Measurements from ENCODE around the gene OSBPL6. TPM values are rescaled to one million over a fixed set of nuclear protein-coding genes. Genes with fewer than 3 reads are reported as not detected.

OSBPL6 gene
- total and polyA plus RNA-seq, 3 experiments from 2014 or later = 0.33 to 1.6 (median 1.2) TPM

- H3K4me1 Mint-ChIP-seq = peaks cover 0 to 5% (median 0%) of the 10 kb centered on the region in 3 donors
- H3K36me3 Mint-ChIP-seq = no peaks in the 10 kb centered on the region
- CTCF ChIA-PET = interaction anchor here (1.1 kb wide), 1 partner anchor 13 kb away, joined by 3 read pairs; no protein-coding TSS in a partner anchor
Observed at GRCh38 chr2:178383718-178384117, 189.4 kb downstream of the OSBPL6 start.

DNA sequence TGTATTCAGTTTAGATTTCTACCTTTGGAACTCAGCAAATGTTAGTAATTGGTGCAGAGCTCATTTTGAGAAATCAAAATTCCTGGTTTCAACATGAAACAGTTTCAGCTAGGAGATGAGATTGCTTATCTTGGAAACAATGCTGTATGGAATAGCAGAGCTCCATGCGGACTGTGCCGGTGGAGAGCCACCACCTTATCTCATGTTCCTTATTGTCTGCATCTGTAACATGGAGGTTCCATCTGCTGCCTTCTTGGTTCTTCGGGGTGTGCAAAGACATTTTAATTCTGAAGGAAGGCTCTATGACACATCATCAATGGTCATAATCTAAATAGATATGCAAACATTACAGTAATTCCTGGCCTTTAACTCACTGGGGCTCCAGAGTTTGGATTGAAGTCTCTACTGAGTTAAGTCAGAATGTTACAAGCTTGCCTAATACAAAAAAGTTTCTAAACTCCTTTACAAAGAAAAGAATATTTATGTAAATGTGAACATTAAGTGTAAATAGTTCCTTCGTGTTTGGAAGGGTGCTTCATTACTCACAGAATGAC lies 191.4 kb downstream of the OSBPL6 start:
- Mint-ChIP-seq H3K27me3 (peaks cover 5 to 10% of the 10 kb centered on the region in 2 donors), H3K36me3 (no peaks in the 10 kb centered on the region), H3K4me1 (peaks cover 0 to 5% (median 0%) of the 10 kb centered on the region in 3 donors), H3K4me3 (no peak overlapping the region), H3K9me3 (no peaks in the 10 kb centered on the region), H3K27ac (no peak overlapping the region)
- H3K27ac ChIP-seq (ENCODE audit: low read depth, low read length) = no peak overlapping the region
- H3K36me3 ChIP-seq (ENCODE audit: insufficient read depth, low read length) = no peaks in the 10 kb centered on the region
- no peaks in the 10 kb centered on the region for H3K4me1 ChIP-seq (ENCODE audit: insufficient read depth, low read length)
- H3K4me3 ChIP-seq (ENCODE audit: low read length) = no peak overlapping the region
- no peak for DNase-seq
- POLR2A ChIA-PET = no interaction called here
- no peaks in the 10 kb centered on the region for H3K9me3 ChIP-seq (ENCODE audit: low read length)
- CTCF ChIA-PET = no interaction called here
- no peaks in the 10 kb centered on the region for H3K27me3 ChIP-seq (ENCODE audit: insufficient read depth, low read length, poor library complexity, severe bottlenecking)

More at GRCh38 chr2:178383718-178384117, 189.4 kb downstream of the OSBPL6 start:
- H3K9me3 ChIP-seq (ENCODE audit: low read length) = no peaks in the 10 kb centered on the region
- no peaks in the 10 kb centered on the region for H3K27me3 ChIP-seq (ENCODE audit: insufficient read depth, low read length, poor library complexity, severe bottlenecking)
- DNase-seq = no peak
- no peak overlapping the region for H3K27ac ChIP-seq (ENCODE audit: low read depth, low read length)
- peaks cover 5 to 15% of the 10 kb centered on the region in 2 donors for H3K27me3 Mint-ChIP-seq
- no peaks in the 10 kb centered on the region for H3K4me1 ChIP-seq (ENCODE audit: insufficient read depth, low read length)
- no peaks in the 10 kb centered on the region for H3K36me3 ChIP-seq (ENCODE audit: insufficient read depth, low read length)
- no peak overlapping the region for H3K4me3 ChIP-seq (ENCODE audit: low read length)
- no peaks in the 10 kb centered on the region for H3K9me3 Mint-ChIP-seq
- no peak overlapping the region for H3K4me3 Mint-ChIP-seq
- H3K27ac Mint-ChIP-seq = no peak overlapping the region
- POLR2A ChIA-PET = no interaction called here

GRCh38 chr2:178386986-178387597 lies 192.8 kb downstream of the OSBPL6 start:
- H3K27ac ChIP-seq (ENCODE audit: low read depth, low read length) = no peak overlapping the region
- no peaks in the 10 kb centered on the region for H3K36me3 ChIP-seq (ENCODE audit: insufficient read depth, low read length)
- CTCF ChIA-PET = no interaction called here
- H3K4me3 ChIP-seq (ENCODE audit: low read length) = no peak overlapping the region
- no peaks in the 10 kb centered on the region for H3K9me3 ChIP-seq (ENCODE audit: low read length)
- Mint-ChIP-seq H3K36me3 (no peaks in the 10 kb centered on the region), H3K27me3 (peaks cover 5 to 10% of the 10 kb centered on the region in 2 donors), H3K4me3 (no peak overlapping the region), H3K4me1 (peaks cover 0 to 5% (median 0%) of the 10 kb centered on the region in 3 donors), H3K9me3 (no peaks in the 10 kb centered on the region), H3K27ac (peak overlapping the region in 1 of 8 donors; percentile 10)
- H3K27me3 ChIP-seq (ENCODE audit: insufficient read depth, low read length, poor library complexity, severe bottlenecking) = no peaks in the 10 kb centered on the region
- POLR2A ChIA-PET = no interaction called here
- no peaks in the 10 kb centered on the region for H3K4me1 ChIP-seq (ENCODE audit: insufficient read depth, low read length)
- no peak for DNase-seq

- ChIA-PET CTCF (no interaction called here), POLR2A (no interaction called here)
- H3K36me3 ChIP-seq (ENCODE audit: insufficient read depth, low read length) = no peaks in the 10 kb centered on the region
- H3K9me3 Mint-ChIP-seq = no peaks in the 10 kb centered on the region
- H3K27me3 ChIP-seq (ENCODE audit: insufficient read depth, low read length, poor library complexity, severe bottlenecking) = no peaks in the 10 kb centered on the region
- H3K27ac ChIP-seq (ENCODE audit: low read depth, low read length) = no peak overlapping the region
- H3K4me1 Mint-ChIP-seq = peaks cover 0 to 5% (median 0%) of the 10 kb centered on the region in 3 donors
- H3K9me3 ChIP-seq (ENCODE audit: low read length) = no peaks in the 10 kb centered on the region
- H3K27ac Mint-ChIP-seq = no peak overlapping the region
- H3K36me3 Mint-ChIP-seq = no peaks in the 10 kb centered on the region
- no peak for DNase-seq
- H3K4me3 Mint-ChIP-seq = no peak overlapping the region
- peaks cover 5% of the 10 kb centered on the region in 2 donors for H3K27me3 Mint-ChIP-seq
- H3K4me1 ChIP-seq (ENCODE audit: insufficient read depth, low read length) = no peaks in the 10 kb centered on the region
- no peak overlapping the region for H3K4me3 ChIP-seq (ENCODE audit: low read length)
Observed at GRCh38 chr2:178388287-178388686, 194.0 kb downstream of the OSBPL6 start.

GRCh38 chr2:178391701-178392100 lies 197.4 kb downstream of the OSBPL6 start:
- Mint-ChIP-seq H3K27ac (no peak overlapping the region), H3K4me3 (no peak overlapping the region), H3K27me3 (peaks cover 0 to 5% of the 10 kb centered on the region in 2 donors), H3K9me3 (no peaks in the 10 kb centered on the region), H3K36me3 (no peaks in the 10 kb centered on the region), H3K4me1 (peaks cover 0 to 5% (median 0%) of the 10 kb centered on the region in 3 donors)
- no peak overlapping the region for H3K27ac ChIP-seq (ENCODE audit: low read depth, low read length)
- no peaks in the 10 kb centered on the region for H3K36me3 ChIP-seq (ENCODE audit: insufficient read depth, low read length)
- no peak overlapping the region for H3K4me3 ChIP-seq (ENCODE audit: low read length)
- CTCF ChIA-PET = interaction anchor here (2.8 kb wide), 1 partner anchor 23 kb away, joined by 12 read pairs; no protein-coding TSS in a partner anchor
- no peaks in the 10 kb centered on the region for H3K9me3 ChIP-seq (ENCODE audit: low read length)
- DNase-seq = no peak
- POLR2A ChIA-PET = no interaction called here
- no peaks in the 10 kb centered on the region for H3K27me3 ChIP-seq (ENCODE audit: insufficient read depth, low read length, poor library complexity, severe bottlenecking)
- H3K4me1 ChIP-seq (ENCODE audit: insufficient read depth, low read length) = no peaks in the 10 kb centered on the region

- Histone ChIP-seq H3K36me3 (ENCODE audit: insufficient read depth, low read length) (no peaks in the 10 kb centered on the region), H3K9me3 (ENCODE audit: low read length) (no peaks in the 10 kb centered on the region), H3K27me3 (ENCODE audit: insufficient read depth, low read length, poor library complexity, severe bottlenecking) (no peaks in the 10 kb centered on the region), H3K4me1 (ENCODE audit: insufficient read depth, low read length) (no peaks in the 10 kb centered on the region), H3K4me3 (ENCODE audit: low read length) (no peak overlapping the region), H3K27ac (ENCODE audit: low read depth, low read length) (no peak overlapping the region)
- CTCF ChIA-PET = interaction anchor here (2.8 kb wide), 1 partner anchor 22 kb away, joined by 12 read pairs; no protein-coding TSS in a partner anchor
- Mint-ChIP-seq H3K27me3 (peaks cover 0 to 5% of the 10 kb centered on the region in 2 donors), H3K4me3 (no peak overlapping the region), H3K9me3 (no peaks in the 10 kb centered on the region), H3K36me3 (no peaks in the 10 kb centered on the region), H3K27ac (no peak overlapping the region), H3K4me1 (peaks cover 0 to 2% (median 0%) of the 10 kb centered on the region in 3 donors)
- POLR2A ChIA-PET = no interaction called here
- DNase-seq = no peak
Observed at GRCh38 chr2:178392215-178392614, 197.9 kb downstream of the OSBPL6 start.

DNA sequence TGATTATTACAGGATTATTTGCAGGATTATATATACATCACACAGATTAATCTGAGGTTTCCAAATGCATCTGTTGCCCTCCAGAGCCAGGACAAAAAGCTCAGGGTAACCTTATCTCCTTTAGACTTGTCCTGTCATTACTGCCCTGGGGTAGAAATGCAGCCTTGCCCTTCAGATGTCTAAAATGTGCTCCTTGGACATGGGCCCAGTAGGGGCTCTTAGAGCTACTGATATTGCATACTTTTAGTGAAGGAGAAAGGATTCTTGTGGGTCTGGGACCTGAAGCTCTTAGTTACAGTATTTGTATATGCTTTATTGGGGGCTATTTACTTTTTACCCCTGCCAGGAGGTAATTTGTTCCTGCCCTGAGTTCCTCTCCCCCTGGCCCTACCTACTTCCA lies 200.5 kb downstream of the OSBPL6 start:
- Histone ChIP-seq H3K27me3 (ENCODE audit: insufficient read depth, low read length, poor library complexity, severe bottlenecking) (no peaks in the 10 kb centered on the region), H3K27ac (ENCODE audit: low read depth, low read length) (no peak overlapping the region), H3K9me3 (ENCODE audit: low read length) (no peaks in the 10 kb centered on the region), H3K36me3 (ENCODE audit: insufficient read depth, low read length) (no peaks in the 10 kb centered on the region), H3K4me3 (ENCODE audit: low read length) (no peak overlapping the region), H3K4me1 (ENCODE audit: insufficient read depth, low read length) (no peaks in the 10 kb centered on the region)
- H3K4me3 Mint-ChIP-seq = no peak overlapping the region
- H3K27ac Mint-ChIP-seq = no peak overlapping the region
- ChIA-PET POLR2A (no interaction called here), CTCF (interaction anchor here (0.7 to 2.5 kb wide), 5 partner anchors 13 to 283 kb away, joined by 3 to 24 read pairs (median 4); partner anchors contain the start of gene RBM45)
- H3K9me3 Mint-ChIP-seq = no peaks in the 10 kb centered on the region
- no peaks in the 10 kb centered on the region for H3K4me1 Mint-ChIP-seq
- H3K27me3 Mint-ChIP-seq = peaks cover 0 to 2% of the 10 kb centered on the region in 2 donors
- no peak for DNase-seq
- no peaks in the 10 kb centered on the region for H3K36me3 Mint-ChIP-seq

- POLR2A ChIA-PET = no interaction called here
- H3K36me3 ChIP-seq (ENCODE audit: insufficient read depth, low read length) = no peaks in the 10 kb centered on the region
- H3K27me3 Mint-ChIP-seq = peaks cover 0 to 2% of the 10 kb centered on the region in 2 donors
- H3K4me3 ChIP-seq (ENCODE audit: low read length) = no peak overlapping the region
- H3K9me3 ChIP-seq (ENCODE audit: low read length) = no peaks in the 10 kb centered on the region
- H3K9me3 Mint-ChIP-seq = no peaks in the 10 kb centered on the region
- no peaks in the 10 kb centered on the region for H3K36me3 Mint-ChIP-seq
- DNase-seq = no peak
- CTCF ChIA-PET = interaction anchor here (0.7 to 2.5 kb wide), 5 partner anchors 12 to 283 kb away, joined by 3 to 24 read pairs (median 4); partner anchors contain the start of gene RBM45
- no peak overlapping the region for H3K27ac Mint-ChIP-seq
- no peaks in the 10 kb centered on the region for H3K4me1 ChIP-seq (ENCODE audit: insufficient read depth, low read length)
- H3K27ac ChIP-seq (ENCODE audit: low read depth, low read length) = no peak overlapping the region
- no peak overlapping the region for H3K4me3 Mint-ChIP-seq
- H3K27me3 ChIP-seq (ENCODE audit: insufficient read depth, low read length, poor library complexity, severe bottlenecking) = no peaks in the 10 kb centered on the region
- H3K4me1 Mint-ChIP-seq = no peaks in the 10 kb centered on the region
Observed at GRCh38 chr2:178395295-178395694, 201.0 kb downstream of the OSBPL6 start.
